Panc1 (cell line): ENCODE measurements around the gene FGF14. TPM values are rescaled to one million over a fixed set of nuclear protein-coding genes. Genes with fewer than 3 reads are reported as not detected.

Source experiments
- ATAC-seq: fragments of 200-7000 bp; cut with Tn5 transposase; 2 replicates; pipeline ENCODE4 v1.9.1; 2020; ENCODE audit warnings: mild to moderate bottlenecking, moderate library complexity
- BruUV-seq: library from RNA; stranded (reverse); fragments of 400-500 nt; replicated peaks from 2 replicates; lab custom pipeline; 2021; lab: Mats Ljungman, UMichigan
- CTCF ChIA-PET: fragments of 300-600 bp; sonication (Branson Sonifier 250); formaldehyde crosslinking; loops from one replicate; lab custom pipeline; 2022; ENCODE audit warnings: antibody characterized with exemption; lab: Charles Lee
- POLR2A ChIA-PET: fragments of 300-600 bp; sonication (Branson Sonifier 250); formaldehyde crosslinking; loops from one replicate; lab custom pipeline; 2022; ENCODE audit warnings: antibody characterized with exemption; lab: Charles Lee
- DNase-seq: peaks from one replicate; pipeline ENCODE4 v3.0.0-alpha.2; 2010; ENCODE audit warnings: low read depth, low spot score
- H3K27ac ChIP-seq: 2 replicates; pipeline ENCODE4 v1.5.1; 2011; ENCODE audit warnings: mild to moderate bottlenecking, low read length, inconsistent platforms
- H3K27me3 ChIP-seq: fragments of 200-500 bp; sonication (Bioruptor generic); 2 replicates; pipeline ENCODE4 v1.6.0; 2014; ENCODE audit warnings: low read length, inconsistent platforms; ENCODE audit not compliant: control insufficient read depth, insufficient read depth
- H3K36me3 ChIP-seq: fragments of 200-500 bp; sonication (Bioruptor generic); 2 replicates; pipeline ENCODE4 v1.5.1; 2014; ENCODE audit warnings: inconsistent platforms, mild to moderate bottlenecking, low read length, moderate library complexity; ENCODE audit not compliant: control insufficient read depth, insufficient read depth
- H3K4me1 ChIP-seq: 2 replicates; pipeline ENCODE4 v1.5.1; 2011; ENCODE audit warnings: inconsistent platforms, mild to moderate bottlenecking, low read length, moderate library complexity; ENCODE audit not compliant: control insufficient read depth, insufficient read depth
- H3K4me3 ChIP-seq, 2 experiments: 2 replicates each; pipeline ENCODE4 v1.5.1; 2011 to 2012; ENCODE audit warnings: low read depth in 2 of 2, low read length in 2 of 2, mild to moderate bottlenecking in 2 of 2, inconsistent platforms in 1 of 2, moderate library complexity in 1 of 2
- H3K9me3 ChIP-seq: fragments of 200-500 bp; sonication (Bioruptor generic); 2 replicates; pipeline ENCODE4 v1.5.1; 2014; ENCODE audit warnings: low read depth, mild to moderate bottlenecking, inconsistent platforms, low read length, moderate library complexity; ENCODE audit not compliant: control insufficient read depth, insufficient read depth
- CTCF ChIP-seq: fragments of 450-650 bp; IDR thresholded peaks from 2 replicates; pipeline ENCODE4 v1.5.1; 2017; ENCODE audit warnings: mild to moderate bottlenecking
- POLR2AphosphoS5 ChIP-seq: IDR thresholded peaks from 2 replicates; pipeline ENCODE4 v1.6.1; 2012; ENCODE audit warnings: mild to moderate bottlenecking, low read depth, low read length, moderate library complexity
- REST ChIP-seq, 2 experiments: IDR thresholded peaks; 2 replicates each; pipeline ENCODE4 v1.6.1; 2011 to 2012; ENCODE audit warnings: low read depth in 2 of 2, control low read depth in 1 of 2, low read length in 1 of 2, mild to moderate bottlenecking in 1 of 2, moderate library complexity in 1 of 2; ENCODE audit not compliant: insufficient read depth in 1 of 2
- SIN3A ChIP-seq: IDR thresholded peaks from 2 replicates; pipeline ENCODE4 v1.6.1; 2012; ENCODE audit warnings: low read depth, mild to moderate bottlenecking, low read length, moderate library complexity, borderline replicate concordance; ENCODE audit not compliant: insufficient read depth
- TCF7L2 ChIP-seq: IDR thresholded peaks from 2 replicates; pipeline ENCODE4 v1.6.1; 2011; ENCODE audit warnings: mild to moderate bottlenecking, low read depth, low read length, inconsistent platforms
- in situ Hi-C: cut with HindIII; loops from 2 replicates; pipeline ENCODE4 v1.10.0; 2016; ENCODE audit warnings: low sequenced_read_pairs, low pct_unique_long_range_greater_than_20kb
- intact Hi-C: fragments of 100-400 bp; cut with micrococcal nuclease; formaldehyde crosslinking; loops from one replicate; pipeline ENCODE4 v1.10.0; 2022; ENCODE audit not compliant: unreplicated experiment
- total RNA-seq: library from RNA; stranded (reverse); gene quantifications from one replicate; pipeline ENCODE4 v1.2.1, GENCODE V29; 2021; ENCODE audit not compliant: unreplicated experiment

Gene FGF14
- total RNA-seq, 1 experiment from 2014 or later: 0.03 TPM

- BruUV-seq: no TSS peak
- in situ Hi-C loops (no loop called here), intact Hi-C loops (no loop called here)
- ChIA-PET POLR2A (no interaction called here), CTCF (no interaction called here)
- Histone ChIP-seq H3K27ac (no peak overlapping the region), H3K4me1 (no peaks in the 10 kb centered on the region), H3K27me3 (no peaks in the 10 kb centered on the region; the same call in 1 of the 2 replicates), H3K4me3 (no peak overlapping the region), H3K9me3 (no peaks in the 10 kb centered on the region), H3K36me3 (no peaks in the 10 kb centered on the region)
- no peak for TF ChIP-seq CTCF
- no peak for TF ChIP-seq REST (IDR thresholded peaks at IDR 0.05; ENCODE audit: insufficient read depth in 1 of 2, low read depth in 2 of 2, low read length in 1 of 2)
- no peak for TF ChIP-seq TCF7L2
- no peak for TF ChIP-seq SIN3A
- TF ChIP-seq POLR2AphosphoS5: no peak
- ATAC-seq (no peak), DNase-seq (no peak)
These were observed 89.0 kb downstream of the FGF14 start for GRCh38 chr13:102312841-102313240.

GRCh38 chr13:102311901-102312300, 89.9 kb downstream of the FGF14 start:
- Histone ChIP-seq H3K4me3 (no peak overlapping the region), H3K4me1 (no peaks in the 10 kb centered on the region), H3K9me3 (no peaks in the 10 kb centered on the region), H3K36me3 (no peaks in the 10 kb centered on the region), H3K27me3 (no peaks in the 10 kb centered on the region; the same call in 1 of the 2 replicates), H3K27ac (no peak overlapping the region)
- POLR2A ChIA-PET: no interaction called here
- DNase-seq (no peak), ATAC-seq (no peak)
- in situ Hi-C loops (no loop called here), intact Hi-C loops (no loop called here)
- no TSS peak for BruUV-seq
- CTCF ChIA-PET: no interaction called here
- no peak for TF ChIP-seq SIN3A
- no peak for TF ChIP-seq REST (IDR thresholded peaks at IDR 0.05; ENCODE audit: insufficient read depth in 1 of 2, low read depth in 2 of 2, low read length in 1 of 2)
- TF ChIP-seq TCF7L2: no peak
- no peak for TF ChIP-seq CTCF
- TF ChIP-seq POLR2AphosphoS5: no peak
